PC-3 (cell line): ENCODE measurements around the gene LRR1. TPM values are rescaled to one million over a fixed set of nuclear protein-coding genes. Genes with fewer than 3 reads are reported as not detected.

Experiments used
- ATAC-seq: fragments of 200-7000 bp; cut with Tn5 transposase; 2 replicates; pipeline ENCODE4 v1.9.1; 2020; ENCODE audit warnings: mild to moderate bottlenecking, moderate library complexity
- BruUV-seq: library from RNA; stranded (reverse); fragments of 400-500 nt; replicated peaks from 2 replicates; lab custom pipeline; 2021; lab: Mats Ljungman, UMichigan
- CTCF ChIA-PET: fragments of 300-600 bp; sonication (Branson Sonifier 250); formaldehyde crosslinking; loops from one replicate; lab custom pipeline; 2022; ENCODE audit warnings: antibody characterized with exemption; lab: Charles Lee
- POLR2A ChIA-PET: fragments of 300-600 bp; sonication (Branson Sonifier 250); formaldehyde crosslinking; loops from one replicate; lab custom pipeline; 2022; ENCODE audit warnings: antibody characterized with exemption; ENCODE audit not compliant: unreplicated experiment; lab: Charles Lee
- DNase-seq: peaks from one replicate; pipeline ENCODE4 v3.0.0-alpha.2; 2015
- H2AFZ ChIP-seq: fragments of 300-600 bp; sonication (generic); 2 replicates; pipeline ENCODE4 v1.6.0; 2016; ENCODE audit warnings: antibody characterized with exemption, low read length
- H3F3A ChIP-seq: fragments of 300-600 bp; sonication (generic); one replicate; pipeline ENCODE4 v1.6.0; 2017; ENCODE audit warnings: antibody characterized with exemption, low read length, control low read depth, mild to moderate bottlenecking; ENCODE audit not compliant: unreplicated experiment
- H3K27ac ChIP-seq: fragments of 300-600 bp; sonication (generic); 2 replicates; pipeline ENCODE4 v1.5.1; 2016; ENCODE audit warnings: mild to moderate bottlenecking, low read length
- H3K27me3 ChIP-seq: fragments of 300-600 bp; sonication (generic); 2 replicates; pipeline ENCODE4 v1.6.1; 2016; ENCODE audit warnings: low read length, mixed read lengths
- H3K36me3 ChIP-seq: fragments of 300-600 bp; sonication (generic); 2 replicates; pipeline ENCODE4 v1.6.1; 2016; ENCODE audit warnings: low read depth, mixed run types, low read length, mixed read lengths
- H3K4me1 ChIP-seq: fragments of 300-600 bp; sonication (generic); 2 replicates; pipeline ENCODE4 v1.5.1; 2016; ENCODE audit warnings: low read length; ENCODE audit not compliant: insufficient read depth
- H3K4me2 ChIP-seq: fragments of 300-600 bp; sonication (generic); 2 replicates; pipeline ENCODE4 v1.6.0; 2016; ENCODE audit warnings: low read length
- H3K4me3 ChIP-seq: fragments of 300-600 bp; sonication (generic); 2 replicates; pipeline ENCODE4 v1.5.1; 2016; ENCODE audit warnings: mild to moderate bottlenecking, low read length, mixed read lengths
- H3K79me2 ChIP-seq: fragments of 300-600 bp; sonication (generic); 2 replicates; pipeline ENCODE4 v1.6.1; 2017; ENCODE audit warnings: low read length, mixed read lengths
- H3K9ac ChIP-seq: fragments of 300-600 bp; sonication (generic); 2 replicates; pipeline ENCODE4 v1.6.0; 2016; ENCODE audit warnings: mild to moderate bottlenecking, low read length
- H3K9me2 ChIP-seq: fragments of 300-600 bp; sonication (generic); replicated peaks from 2 replicates; pipeline ENCODE4 v1.6.1; 2016; ENCODE audit warnings: mixed run types, low read length, mixed read lengths
- H3K9me3 ChIP-seq: fragments of 300-600 bp; sonication (generic); 2 replicates; pipeline ENCODE4 v1.6.1; 2016; ENCODE audit warnings: low read length, mixed read lengths
- H4K20me1 ChIP-seq: fragments of 300-600 bp; sonication (generic); 2 replicates; pipeline ENCODE4 v1.6.1; 2016; ENCODE audit warnings: low read length, mixed read lengths
- EZH2 ChIP-seq: fragments of 300-600 bp; sonication (generic); IDR thresholded peaks from one replicate; pipeline ENCODE4 v1.6.1; 2017; ENCODE audit warnings: antibody characterized with exemption, mild to moderate bottlenecking, low read length; ENCODE audit not compliant: unreplicated experiment
- EZH2phosphoT487 ChIP-seq: fragments of 300-600 bp; sonication (generic); IDR thresholded peaks from 2 replicates; pipeline ENCODE4 v1.6.1; 2018; ENCODE audit warnings: mild to moderate bottlenecking, antibody characterized with exemption, low read length, borderline replicate concordance
- intact Hi-C: fragments of 100-400 bp; cut with micrococcal nuclease; formaldehyde crosslinking; loops from 2 replicates; pipeline ENCODE4 v1.9.0; 2023
- total RNA-seq: library from RNA; depleted of rRNA; stranded (reverse); fragments of >200 nt; gene quantifications from 2 replicates; pipeline ENCODE4 v1.2.3, GENCODE V29; 2014
- TF ChIP-seq, protein P1 (sequence below): fragments of 300-600 bp; sonication (generic); conservative IDR thresholded peaks from 2 replicates; pipeline ENCODE4 v1.5.1; 2017; ENCODE audit warnings: antibody characterized with exemption, low read depth, mild to moderate bottlenecking, low read length

LRR1 gene
- total RNA-seq, 1 experiment from 2014 or later: 46.9 TPM

DNA sequence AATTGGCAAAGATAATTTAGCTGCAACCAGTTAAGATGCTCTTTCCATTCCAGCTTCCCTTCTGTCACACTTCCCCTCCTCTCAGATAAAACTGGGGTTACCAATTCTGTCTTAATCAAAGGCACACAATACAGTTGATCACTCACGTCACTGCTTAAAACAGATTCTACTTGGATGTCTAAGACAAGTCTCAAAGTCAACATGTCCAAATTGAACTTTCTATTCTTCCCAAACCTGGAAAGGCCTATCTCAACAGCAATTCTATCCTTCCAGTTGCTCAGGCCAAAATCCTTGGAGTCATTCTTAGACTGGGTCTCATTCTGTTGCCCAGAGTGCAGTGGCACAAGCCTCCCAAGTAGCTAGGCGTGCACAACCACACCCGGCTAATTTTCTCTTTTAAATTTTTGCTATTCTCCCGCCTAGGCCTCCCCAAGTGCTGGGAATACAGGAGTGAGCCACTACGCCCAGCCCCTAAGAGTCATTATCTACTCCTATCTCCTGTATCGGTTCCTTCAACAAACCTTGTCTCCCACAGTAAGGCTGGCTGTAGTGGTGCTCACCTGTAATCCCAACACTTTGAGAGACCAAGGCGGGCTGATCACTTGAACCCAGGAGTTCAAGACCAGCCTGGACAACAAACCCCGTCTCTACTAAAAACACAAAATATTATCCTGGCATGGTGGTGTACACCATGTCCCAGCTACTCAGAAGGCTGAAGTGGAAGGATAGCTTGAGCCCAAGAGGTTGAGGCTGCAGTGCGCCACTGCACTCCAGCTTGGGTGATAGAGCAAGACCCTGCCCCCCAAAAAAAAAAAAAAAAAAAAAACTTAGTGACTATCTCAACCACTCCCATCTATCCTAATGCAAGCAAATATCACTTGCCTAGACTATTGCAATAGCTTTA is 17.3 kb upstream of the LRR1 start:
- Histone ChIP-seq H3K9me2 (no peaks in the 10 kb centered on the region), H3K27ac (no peak overlapping the region), H2AFZ (no peak overlapping the region), H3K9me3 (no peaks in the 10 kb centered on the region), H3K36me3 (peaks cover 52% of the 10 kb centered on the region), H3K4me2 (no peak overlapping the region), H3K79me2 (peaks cover 71% of the 10 kb centered on the region), H3K4me3 (no peak overlapping the region), H3K9ac (no peak overlapping the region), H3K27me3 (no peaks in the 10 kb centered on the region), H3F3A (peaks cover 17% of the 10 kb centered on the region), H4K20me1 (peaks cover 41% of the 10 kb centered on the region), H3K4me1 (peaks cover 17% of the 10 kb centered on the region)
- POLR2A ChIA-PET: no interaction called here
- no TSS peak for BruUV-seq
- DNase-seq (no peak), ATAC-seq (no peak; the same call in 1 of the 2 replicates)
- CTCF ChIA-PET: interaction anchor here (0.6 kb wide), 1 partner anchor 13 kb away, joined by 3 read pairs; no protein-coding TSS in a partner anchor
- intact Hi-C loops: no loop called here
- TF ChIP-seq EZH2 (no peak), EZH2phosphoT487 (no peak)
- TF ChIP-seq, protein P1, sequence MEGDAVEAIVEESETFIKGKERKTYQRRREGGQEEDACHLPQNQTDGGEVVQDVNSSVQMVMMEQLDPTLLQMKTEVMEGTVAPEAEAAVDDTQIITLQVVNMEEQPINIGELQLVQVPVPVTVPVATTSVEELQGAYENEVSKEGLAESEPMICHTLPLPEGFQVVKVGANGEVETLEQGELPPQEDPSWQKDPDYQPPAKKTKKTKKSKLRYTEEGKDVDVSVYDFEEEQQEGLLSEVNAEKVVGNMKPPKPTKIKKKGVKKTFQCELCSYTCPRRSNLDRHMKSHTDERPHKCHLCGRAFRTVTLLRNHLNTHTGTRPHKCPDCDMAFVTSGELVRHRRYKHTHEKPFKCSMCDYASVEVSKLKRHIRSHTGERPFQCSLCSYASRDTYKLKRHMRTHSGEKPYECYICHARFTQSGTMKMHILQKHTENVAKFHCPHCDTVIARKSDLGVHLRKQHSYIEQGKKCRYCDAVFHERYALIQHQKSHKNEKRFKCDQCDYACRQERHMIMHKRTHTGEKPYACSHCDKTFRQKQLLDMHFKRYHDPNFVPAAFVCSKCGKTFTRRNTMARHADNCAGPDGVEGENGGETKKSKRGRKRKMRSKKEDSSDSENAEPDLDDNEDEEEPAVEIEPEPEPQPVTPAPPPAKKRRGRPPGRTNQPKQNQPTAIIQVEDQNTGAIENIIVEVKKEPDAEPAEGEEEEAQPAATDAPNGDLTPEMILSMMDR: no peak

DNA sequence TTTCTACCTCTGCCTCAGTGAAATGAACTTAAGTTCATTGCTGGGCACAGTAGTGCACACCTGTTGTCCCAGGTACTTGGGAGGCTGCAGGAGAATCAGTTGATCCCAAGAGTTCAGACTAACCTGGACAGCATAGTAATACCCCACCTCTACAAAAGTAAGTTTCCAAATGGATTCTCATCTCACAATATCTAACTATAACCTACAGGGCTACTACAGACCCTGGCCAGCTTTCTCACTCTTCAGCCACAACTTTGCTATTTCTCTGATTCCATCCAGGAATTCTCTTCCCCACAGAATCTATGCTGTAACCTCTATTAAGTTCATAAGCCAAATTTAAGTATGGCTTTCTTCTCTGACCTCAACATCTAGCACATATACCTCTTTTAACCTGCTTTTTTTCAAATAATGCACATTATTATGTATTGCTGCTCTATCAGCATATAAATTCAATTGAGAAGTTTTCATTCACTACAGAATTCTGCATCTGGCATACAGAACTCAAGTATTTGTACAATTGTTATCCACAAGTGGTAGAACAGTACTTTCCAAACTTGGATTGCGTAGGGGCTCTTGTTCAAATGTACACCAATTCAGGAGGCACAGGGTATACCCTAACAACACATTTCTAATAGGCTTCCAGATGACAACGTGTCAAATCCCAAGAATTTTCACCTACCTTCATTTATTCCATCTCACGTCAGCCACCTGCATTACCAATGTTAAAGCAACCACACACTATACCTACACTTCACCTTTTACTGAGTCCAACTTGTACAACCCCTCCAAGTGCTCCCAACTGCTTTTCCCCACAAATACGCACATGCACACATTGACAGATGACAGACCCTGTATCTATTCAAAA is 16.4 kb upstream of the LRR1 start:
- peaks cover 71% of the 10 kb centered on the region for H3K79me2 ChIP-seq
- ChIA-PET CTCF (no interaction called here), POLR2A (no interaction called here)
- 0 out of 2 replicates have a peak overlapping the region, but pooled peaks have one; percentile 84 for H3K4me2 ChIP-seq
- no peak overlapping the region for H2AFZ ChIP-seq
- H3K9ac ChIP-seq: no peak overlapping the region
- H3F3A ChIP-seq: peaks cover 21% of the 10 kb centered on the region
- ATAC-seq (no peak), DNase-seq (no peak)
- peaks cover 41% of the 10 kb centered on the region for H4K20me1 ChIP-seq
- peaks cover 20% of the 10 kb centered on the region for H3K4me1 ChIP-seq
- no peak overlapping the region for H3K27ac ChIP-seq
- no peaks in the 10 kb centered on the region for H3K27me3 ChIP-seq
- peaks cover 43% of the 10 kb centered on the region for H3K36me3 ChIP-seq
- intact Hi-C loops: no loop called here
- no peak overlapping the region for H3K4me3 ChIP-seq
- TF ChIP-seq EZH2 (no peak), EZH2phosphoT487 (no peak)
- TF ChIP-seq, protein P1: no peak
- no peaks in the 10 kb centered on the region for H3K9me3 ChIP-seq
- H3K9me2 ChIP-seq: no peaks in the 10 kb centered on the region
- BruUV-seq: no TSS peak
